Panc1 (cell line): Measurements from ENCODE around the gene PTPN1. TPM values are rescaled to one million over a fixed set of nuclear protein-coding genes. Genes with fewer than 3 reads are reported as not detected.

Experiments used
- ATAC-seq: fragments of 200-7000 bp; cut with Tn5 transposase; 2 replicates; pipeline ENCODE4 v1.9.1; 2020; ENCODE audit warnings: mild to moderate bottlenecking, moderate library complexity
- BruUV-seq: library from RNA; stranded (reverse); fragments of 400-500 nt; replicated peaks from 2 replicates; lab custom pipeline; 2021; lab: Mats Ljungman, UMichigan
- CTCF ChIA-PET: fragments of 300-600 bp; sonication (Branson Sonifier 250); formaldehyde crosslinking; loops from one replicate; lab custom pipeline; 2022; ENCODE audit warnings: antibody characterized with exemption; lab: Charles Lee
- POLR2A ChIA-PET: fragments of 300-600 bp; sonication (Branson Sonifier 250); formaldehyde crosslinking; loops from one replicate; lab custom pipeline; 2022; ENCODE audit warnings: antibody characterized with exemption; lab: Charles Lee
- DNase-seq: peaks from one replicate; pipeline ENCODE4 v3.0.0-alpha.2; 2010; ENCODE audit warnings: low read depth, low spot score
- H3K27ac ChIP-seq: 2 replicates; pipeline ENCODE4 v1.5.1; 2011; ENCODE audit warnings: mild to moderate bottlenecking, low read length, inconsistent platforms
- H3K27me3 ChIP-seq: fragments of 200-500 bp; sonication (Bioruptor generic); 2 replicates; pipeline ENCODE4 v1.6.0; 2014; ENCODE audit warnings: low read length, inconsistent platforms; ENCODE audit not compliant: control insufficient read depth, insufficient read depth
- H3K36me3 ChIP-seq: fragments of 200-500 bp; sonication (Bioruptor generic); 2 replicates; pipeline ENCODE4 v1.5.1; 2014; ENCODE audit warnings: inconsistent platforms, mild to moderate bottlenecking, low read length, moderate library complexity; ENCODE audit not compliant: control insufficient read depth, insufficient read depth
- H3K4me1 ChIP-seq: 2 replicates; pipeline ENCODE4 v1.5.1; 2011; ENCODE audit warnings: inconsistent platforms, mild to moderate bottlenecking, low read length, moderate library complexity; ENCODE audit not compliant: control insufficient read depth, insufficient read depth
- H3K4me3 ChIP-seq, 2 experiments: 2 replicates each; pipeline ENCODE4 v1.5.1; 2011 to 2012; ENCODE audit warnings: low read depth in 2 of 2, low read length in 2 of 2, mild to moderate bottlenecking in 2 of 2, inconsistent platforms in 1 of 2, moderate library complexity in 1 of 2
- H3K9me3 ChIP-seq: fragments of 200-500 bp; sonication (Bioruptor generic); 2 replicates; pipeline ENCODE4 v1.5.1; 2014; ENCODE audit warnings: low read depth, mild to moderate bottlenecking, inconsistent platforms, low read length, moderate library complexity; ENCODE audit not compliant: control insufficient read depth, insufficient read depth
- POLR2AphosphoS5 ChIP-seq: IDR thresholded peaks from 2 replicates; pipeline ENCODE4 v1.6.1; 2012; ENCODE audit warnings: mild to moderate bottlenecking, low read depth, low read length, moderate library complexity
- REST ChIP-seq, 2 experiments: IDR thresholded peaks; 2 replicates each; pipeline ENCODE4 v1.6.1; 2011 to 2012; ENCODE audit warnings: low read depth in 2 of 2, control low read depth in 1 of 2, low read length in 1 of 2, mild to moderate bottlenecking in 1 of 2, moderate library complexity in 1 of 2; ENCODE audit not compliant: insufficient read depth in 1 of 2
- SIN3A ChIP-seq: IDR thresholded peaks from 2 replicates; pipeline ENCODE4 v1.6.1; 2012; ENCODE audit warnings: low read depth, mild to moderate bottlenecking, low read length, moderate library complexity, borderline replicate concordance; ENCODE audit not compliant: insufficient read depth
- TCF7L2 ChIP-seq: IDR thresholded peaks from 2 replicates; pipeline ENCODE4 v1.6.1; 2011; ENCODE audit warnings: mild to moderate bottlenecking, low read depth, low read length, inconsistent platforms
- in situ Hi-C: cut with HindIII; loops from 2 replicates; pipeline ENCODE4 v1.10.0; 2016; ENCODE audit warnings: low sequenced_read_pairs, low pct_unique_long_range_greater_than_20kb
- intact Hi-C: fragments of 100-400 bp; cut with micrococcal nuclease; formaldehyde crosslinking; loops from one replicate; pipeline ENCODE4 v1.10.0; 2022; ENCODE audit not compliant: unreplicated experiment
- total RNA-seq: library from RNA; stranded (reverse); gene quantifications from one replicate; pipeline ENCODE4 v1.2.1, GENCODE V29; 2021; ENCODE audit not compliant: unreplicated experiment
- TF ChIP-seq, protein P1 (sequence below): fragments of 450-650 bp; IDR thresholded peaks from 2 replicates; pipeline ENCODE4 v1.5.1; 2017; ENCODE audit warnings: mild to moderate bottlenecking

The PTPN1 gene
- total RNA-seq, 1 experiment from 2014 or later = 42.2 TPM

GRCh38 chr20:50602432-50603088, 92.4 kb downstream of the PTPN1 start:
- intact Hi-C loops (no loop called here), in situ Hi-C loops (no loop called here)
- BruUV-seq = no TSS peak
- no peak overlapping the region for H3K4me3 ChIP-seq
- no peaks in the 10 kb centered on the region for H3K9me3 ChIP-seq
- DNase-seq (no peak), ATAC-seq (no peak; the same call in 1 of the 2 replicates)
- 0 out of 2 replicates have a peak overlapping the region, but pooled peaks have one; percentile 15 for H3K27ac ChIP-seq
- H3K27me3 ChIP-seq = no peaks in the 10 kb centered on the region
- POLR2A ChIA-PET = no interaction called here
- TF ChIP-seq REST (IDR thresholded peaks at IDR 0.05; ENCODE audit: insufficient read depth in 1 of 2, low read depth in 2 of 2, low read length in 1 of 2) (no peak), SIN3A (no peak), TCF7L2 (no peak), POLR2AphosphoS5 (no peak)
- TF ChIP-seq, protein P1, sequence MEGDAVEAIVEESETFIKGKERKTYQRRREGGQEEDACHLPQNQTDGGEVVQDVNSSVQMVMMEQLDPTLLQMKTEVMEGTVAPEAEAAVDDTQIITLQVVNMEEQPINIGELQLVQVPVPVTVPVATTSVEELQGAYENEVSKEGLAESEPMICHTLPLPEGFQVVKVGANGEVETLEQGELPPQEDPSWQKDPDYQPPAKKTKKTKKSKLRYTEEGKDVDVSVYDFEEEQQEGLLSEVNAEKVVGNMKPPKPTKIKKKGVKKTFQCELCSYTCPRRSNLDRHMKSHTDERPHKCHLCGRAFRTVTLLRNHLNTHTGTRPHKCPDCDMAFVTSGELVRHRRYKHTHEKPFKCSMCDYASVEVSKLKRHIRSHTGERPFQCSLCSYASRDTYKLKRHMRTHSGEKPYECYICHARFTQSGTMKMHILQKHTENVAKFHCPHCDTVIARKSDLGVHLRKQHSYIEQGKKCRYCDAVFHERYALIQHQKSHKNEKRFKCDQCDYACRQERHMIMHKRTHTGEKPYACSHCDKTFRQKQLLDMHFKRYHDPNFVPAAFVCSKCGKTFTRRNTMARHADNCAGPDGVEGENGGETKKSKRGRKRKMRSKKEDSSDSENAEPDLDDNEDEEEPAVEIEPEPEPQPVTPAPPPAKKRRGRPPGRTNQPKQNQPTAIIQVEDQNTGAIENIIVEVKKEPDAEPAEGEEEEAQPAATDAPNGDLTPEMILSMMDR = no peak
- CTCF ChIA-PET = no interaction called here
- no peaks in the 10 kb centered on the region for H3K36me3 ChIP-seq
- H3K4me1 ChIP-seq = peaks cover 6% of the 10 kb centered on the region; the same call in 1 of the 2 replicates

- CTCF ChIA-PET = no interaction called here
- H3K27ac ChIP-seq = no peak overlapping the region
Measured at GRCh38 chr20:50604451-50604850, 94.3 kb downstream of the PTPN1 start.

More at GRCh38 chr20:50604451-50604850, 94.3 kb downstream of the PTPN1 start:
- ATAC-seq (no peak), DNase-seq (no peak)
- in situ Hi-C loops (no loop called here), intact Hi-C loops (no loop called here)
- Histone ChIP-seq H3K4me3 (no peak overlapping the region), H3K4me1 (0 out of 2 replicates have a peak, but pooled peaks cover 3% of the 10 kb centered on the region), H3K36me3 (peaks cover 2% of the 10 kb centered on the region; the same call in 1 of the 2 replicates), H3K27me3 (no peaks in the 10 kb centered on the region), H3K9me3 (no peaks in the 10 kb centered on the region)
- POLR2A ChIA-PET = no interaction called here
- BruUV-seq = no TSS peak
- TF ChIP-seq REST (IDR thresholded peaks at IDR 0.05; ENCODE audit: insufficient read depth in 1 of 2, low read depth in 2 of 2, low read length in 1 of 2) = no peak
- TF ChIP-seq SIN3A = no peak
- TF ChIP-seq POLR2AphosphoS5 = no peak
- no peak for TF ChIP-seq TCF7L2
- TF ChIP-seq, protein P1 = no peak
